Measurements from ENCODE around the gene SYMPK.

SYMPK gene

GRCh38 chr19:45887200-45887710 lies 24.3 kb upstream of the SYMPK start:
- Histone ChIP-seq H2AFZ (ENCODE audit: low read depth, low read length, severe bottlenecking) (peak overlapping the region; percentile 84), H3K9ac (ENCODE audit: low read length) (peak overlapping the region; percentile 87), H3K9me3 (ENCODE audit: insufficient read depth, low read length) (no peaks in the 10 kb centered on the region), H3F3A (ENCODE audit: insufficient read depth) (peaks cover 21% of the 10 kb centered on the region), H3K4me2 (ENCODE audit: low read depth, low read length, poor library complexity, severe bottlenecking) (peak overlapping the region; percentile 86), H3K27ac (ENCODE audit: low read depth, low read length) (peak overlapping the region; percentile 78), H3K4me3 (ENCODE audit: insufficient read depth, low read length, poor library complexity, severe bottlenecking) (peak overlapping the region; percentile 79), H4K20me1 (ENCODE audit: low read depth, low read length) (no peaks in the 10 kb centered on the region), H3K27me3 (ENCODE audit: low read length) (no peaks in the 10 kb centered on the region), H3K79me2 (ENCODE audit: insufficient read depth, low read length) (peaks cover 12% of the 10 kb centered on the region; the same call in 1 of the 2 replicates), H3K36me3 (ENCODE audit: low read length) (no peaks in the 10 kb centered on the region), H3K9me2 (replicated peaks; ENCODE audit: insufficient read depth, low read length) (no peaks in the 10 kb centered on the region)
- TF ChIP-seq CTCF (IDR thresholded peaks at IDR 0.05; ENCODE audit: insufficient read depth, low read length, poor library complexity, severe bottlenecking) (no peak), EZH2phosphoT487 (conservative IDR thresholded peaks at IDR 0.05; ENCODE audit: low read length) (no peak)

DNA sequence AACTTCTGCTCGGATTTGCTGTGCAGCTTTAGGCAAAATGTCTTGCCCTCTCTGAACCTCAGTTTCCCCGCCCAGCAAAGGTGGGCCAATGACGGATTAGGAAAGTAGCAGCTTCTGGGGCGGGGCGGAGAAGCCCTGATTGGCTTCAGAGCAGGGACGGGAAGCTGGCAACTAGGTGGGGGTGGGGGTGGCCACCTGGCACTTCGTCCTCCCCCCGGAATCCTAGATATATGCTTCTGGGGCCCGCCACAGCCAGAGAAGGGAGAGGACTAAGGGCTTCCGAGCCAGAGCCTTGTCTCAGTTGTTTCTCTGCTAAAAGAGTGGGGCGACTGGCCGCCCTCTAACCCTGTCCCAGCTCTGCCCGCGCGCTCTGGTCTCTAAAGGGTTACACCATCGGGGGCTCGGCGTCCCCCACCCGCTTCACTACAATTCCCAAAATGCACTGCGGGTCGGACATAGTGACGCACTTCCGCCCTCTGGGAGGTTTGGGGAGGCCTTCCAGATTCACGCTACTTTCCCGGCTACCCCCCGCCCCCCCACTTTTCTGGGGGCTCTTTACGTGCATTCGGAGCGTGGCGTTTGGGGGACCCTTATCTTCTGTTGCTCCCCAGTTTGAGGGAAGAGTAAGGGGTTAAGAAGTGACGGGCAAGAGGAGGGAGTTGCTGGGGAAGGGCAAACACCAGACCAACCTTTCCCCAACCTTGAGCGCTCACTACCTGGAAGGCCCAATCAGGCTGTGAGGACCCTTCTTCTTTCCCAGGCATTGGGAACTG lies 23.7 kb upstream of the SYMPK start:
- no peaks in the 10 kb centered on the region for H4K20me1 ChIP-seq (ENCODE audit: low read depth, low read length)

DNA sequence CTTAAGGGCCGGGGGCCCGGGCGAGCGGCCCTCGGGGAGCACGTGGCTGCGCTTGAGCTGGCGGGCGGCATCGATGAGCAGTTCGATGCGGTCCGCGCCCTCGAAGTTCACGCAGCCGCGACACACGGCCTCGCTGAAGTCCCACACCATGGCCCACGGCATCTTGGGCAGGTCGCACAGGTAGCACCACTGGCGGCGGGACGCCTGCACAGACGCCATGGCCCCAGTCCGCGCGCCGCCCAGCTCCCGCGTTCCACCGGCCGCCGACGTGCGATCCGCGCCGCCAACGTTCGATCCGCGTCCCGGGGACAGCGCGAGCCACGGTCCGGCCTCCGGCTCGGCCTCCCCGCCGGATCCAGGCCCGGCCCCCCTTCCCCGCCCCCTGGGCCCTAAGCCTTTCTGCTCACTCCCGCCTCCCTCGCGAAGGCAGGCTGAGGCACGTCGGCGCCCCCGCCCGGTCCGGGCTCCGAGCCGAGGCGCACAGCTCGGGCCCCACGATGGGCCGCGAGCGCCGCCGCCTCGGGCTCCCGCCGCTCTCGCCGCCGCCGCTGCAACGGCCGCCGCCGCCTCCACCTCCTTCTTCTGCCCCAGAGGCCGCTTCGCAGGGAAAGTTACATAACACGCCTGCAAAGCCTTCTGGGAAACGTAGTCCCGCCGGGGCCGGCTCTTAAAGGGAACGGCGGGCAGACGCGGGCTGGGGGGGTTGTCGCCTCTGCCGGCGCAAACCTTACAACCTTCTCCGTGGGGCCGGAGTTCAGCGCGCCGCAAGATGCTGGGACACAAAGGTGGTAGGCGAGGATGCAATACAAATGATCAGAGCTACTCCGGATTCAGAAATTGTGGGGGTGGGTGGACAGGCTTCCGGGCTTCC lies 22.8 kb upstream of the SYMPK start, which contains the start of gene IRF2BP1:
TSS of gene IRF2BP1 (minus strand) at position 586 of the 871 bp plus-strand sequence. CDS start at position 219, 367 bp downstream.
- peak within 1 kb of the TSS; percentile 78 for H3K27ac ChIP-seq (ENCODE audit: low read depth, low read length)
- no peaks in the 10 kb centered on the region for H3K9me2 ChIP-seq (replicated peaks; ENCODE audit: insufficient read depth, low read length)
- no peak for TF ChIP-seq EZH2phosphoT487 (conservative IDR thresholded peaks at IDR 0.05; ENCODE audit: low read length)
- TF ChIP-seq CTCF (IDR thresholded peaks at IDR 0.05; ENCODE audit: insufficient read depth, low read length, poor library complexity, severe bottlenecking) = no peak
- peak within 1 kb of the TSS; percentile 86 for H3K4me2 ChIP-seq (ENCODE audit: low read depth, low read length, poor library complexity, severe bottlenecking)
- H4K20me1 ChIP-seq (ENCODE audit: low read depth, low read length) = no peaks in the 10 kb centered on the region
- H3K9me3 ChIP-seq (ENCODE audit: insufficient read depth, low read length) = no peaks in the 10 kb centered on the region
- H2AFZ ChIP-seq (ENCODE audit: low read depth, low read length, severe bottlenecking) = peak within 1 kb of the TSS; percentile 84
- peaks cover 21% of the 10 kb centered on the region for H3F3A ChIP-seq (ENCODE audit: insufficient read depth)
- H3K79me2 ChIP-seq (ENCODE audit: insufficient read depth, low read length) = peaks cover 12% of the 10 kb centered on the region; the same call in 1 of the 2 replicates
- H3K9ac ChIP-seq (ENCODE audit: low read length) = peak within 1 kb of the TSS; percentile 87
- H3K36me3 ChIP-seq (ENCODE audit: low read length) = no peaks in the 10 kb centered on the region
- H3K27me3 ChIP-seq (ENCODE audit: low read length) = no peaks in the 10 kb centered on the region
- H3K4me3 ChIP-seq (ENCODE audit: insufficient read depth, low read length, poor library complexity, severe bottlenecking) = peak within 1 kb of the TSS; percentile 79

More for the DNA sequence above, 23.7 kb upstream of the SYMPK start:
- no peaks in the 10 kb centered on the region for H3K27me3 ChIP-seq (ENCODE audit: low read length)
- H3K4me3 ChIP-seq (ENCODE audit: insufficient read depth, low read length, poor library complexity, severe bottlenecking) = peak overlapping the region; percentile 79
- peaks cover 12% of the 10 kb centered on the region; the same call in 1 of the 2 replicates for H3K79me2 ChIP-seq (ENCODE audit: insufficient read depth, low read length)
- peak overlapping the region; percentile 84 for H2AFZ ChIP-seq (ENCODE audit: low read depth, low read length, severe bottlenecking)
- H3K36me3 ChIP-seq (ENCODE audit: low read length) = no peaks in the 10 kb centered on the region
- H3K9ac ChIP-seq (ENCODE audit: low read length) = peak overlapping the region; percentile 87
- H3F3A ChIP-seq (ENCODE audit: insufficient read depth) = peaks cover 21% of the 10 kb centered on the region
- H3K9me3 ChIP-seq (ENCODE audit: insufficient read depth, low read length) = no peaks in the 10 kb centered on the region
- H3K27ac ChIP-seq (ENCODE audit: low read depth, low read length) = peak overlapping the region; percentile 78
- H3K4me2 ChIP-seq (ENCODE audit: low read depth, low read length, poor library complexity, severe bottlenecking) = peak overlapping the region; percentile 86
- no peak for TF ChIP-seq CTCF (IDR thresholded peaks at IDR 0.05; ENCODE audit: insufficient read depth, low read length, poor library complexity, severe bottlenecking)
- no peak for TF ChIP-seq EZH2phosphoT487 (conservative IDR thresholded peaks at IDR 0.05; ENCODE audit: low read length)
- H3K9me2 ChIP-seq (replicated peaks; ENCODE audit: insufficient read depth, low read length) = no peaks in the 10 kb centered on the region
